ENCODE results near the gene NAT14.
"Not testable (repeated sequence)": the region's sequence is repeated elsewhere in the genome, so short reads cannot be mapped to it uniquely, and the experiment has no call there.

The NAT14 gene

GRCh38 chr19:55484593-55485438 lies at the start of gene NAT14:
Gene NAT14 (plus strand): TSS chr19:55485188. CDS start chr19:55485709, 521 bp downstream.
- DNase-seq (ENCODE audit: low spot score): no peak

- DNase-seq (ENCODE audit: low spot score): no peak
These were observed 48.1 kb upstream of the NAT14 start for GRCh38 chr19:55436847-55437246.

- DNase-seq (ENCODE audit: low spot score): peak; percentile 77
These were observed 47.6 kb upstream of the NAT14 start for GRCh38 chr19:55437410-55437809.

- no peak for DNase-seq (ENCODE audit: low spot score)
These were observed 45.9 kb upstream of the NAT14 start for GRCh38 chr19:55439052-55439451.

- peak; percentile 53 for DNase-seq (ENCODE audit: low spot score)
These were observed 44.4 kb upstream of the NAT14 start for GRCh38 chr19:55440411-55441105.

- DNase-seq (ENCODE audit: low spot score): no peak
These were observed 43.7 kb upstream of the NAT14 start for GRCh38 chr19:55441319-55441691.

GRCh38 chr19:55441692-55442321 lies 43.2 kb upstream of the NAT14 start:
- no peak for DNase-seq (ENCODE audit: low spot score)

- DNase-seq (ENCODE audit: low spot score): no peak
These were observed 42.5 kb upstream of the NAT14 start for GRCh38 chr19:55442372-55442961.

- no peak for DNase-seq (ENCODE audit: low spot score)
These were observed 41.8 kb upstream of the NAT14 start, which contains the start of gene SHISA7 for GRCh38 chr19:55443045-55443823. Gene SHISA7 (minus strand): TSS chr19:55443300. CDS start chr19:55442863, 437 bp downstream.

GRCh38 chr19:55443824-55444480 lies 41.0 kb upstream of the NAT14 start:
- DNase-seq (ENCODE audit: low spot score): no peak

GRCh38 chr19:55444646-55445045 lies 40.3 kb upstream of the NAT14 start:
- no peak for DNase-seq (ENCODE audit: low spot score)

- no peak for DNase-seq (ENCODE audit: low spot score)
These were observed 38.9 kb upstream of the NAT14 start for GRCh38 chr19:55446060-55446459.

- peak; percentile 45 for DNase-seq (ENCODE audit: low spot score)
These were observed 37.4 kb upstream of the NAT14 start for GRCh38 chr19:55447421-55448174.

GRCh38 chr19:55448175-55448490 lies 36.9 kb upstream of the NAT14 start:
- DNase-seq (ENCODE audit: low spot score): not testable (repeated sequence)

GRCh38 chr19:55449469-55449868 lies 35.5 kb upstream of the NAT14 start:
- no peak for DNase-seq (ENCODE audit: low spot score)

GRCh38 chr19:55451163-55451964 lies 33.6 kb upstream of the NAT14 start:
- no peak for DNase-seq (ENCODE audit: low spot score)

- DNase-seq (ENCODE audit: low spot score): no peak
These were observed 32.8 kb upstream of the NAT14 start for GRCh38 chr19:55451965-55452748.

GRCh38 chr19:55452749-55453346 lies 32.1 kb upstream of the NAT14 start:
- DNase-seq (ENCODE audit: low spot score): peak; percentile 95

Data from COLO829 (cell line).